ENCODE measurements around the gene ELL2.

DNA sequence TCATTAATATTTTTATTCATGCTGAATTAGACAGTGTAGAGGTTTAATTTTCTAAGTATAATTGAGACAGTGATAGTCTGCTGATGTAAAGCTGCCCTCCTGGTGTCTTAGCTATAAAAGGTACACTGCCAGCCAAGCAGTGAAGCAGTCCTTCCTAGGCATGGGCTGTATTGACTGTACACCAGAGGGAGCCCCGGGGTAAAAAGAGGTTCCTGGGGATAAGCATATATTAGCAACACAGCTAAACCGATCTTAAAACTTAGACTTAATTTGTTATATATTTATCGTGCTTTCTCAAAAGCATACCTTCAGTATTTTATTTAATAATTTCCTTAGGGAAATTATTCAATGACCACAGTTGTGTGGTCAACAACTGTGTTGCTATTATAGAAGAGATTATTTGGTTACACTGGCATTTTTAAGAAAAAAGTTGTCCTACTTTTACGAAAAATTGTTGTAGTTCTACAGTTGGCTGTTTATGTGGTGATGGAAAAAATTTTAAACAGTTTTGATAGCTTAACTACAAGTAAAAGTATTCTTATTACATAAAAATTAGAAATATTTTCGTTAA lies 68.8 kb downstream of the ELL2 start:
- TF ChIP-seq, protein P1, sequence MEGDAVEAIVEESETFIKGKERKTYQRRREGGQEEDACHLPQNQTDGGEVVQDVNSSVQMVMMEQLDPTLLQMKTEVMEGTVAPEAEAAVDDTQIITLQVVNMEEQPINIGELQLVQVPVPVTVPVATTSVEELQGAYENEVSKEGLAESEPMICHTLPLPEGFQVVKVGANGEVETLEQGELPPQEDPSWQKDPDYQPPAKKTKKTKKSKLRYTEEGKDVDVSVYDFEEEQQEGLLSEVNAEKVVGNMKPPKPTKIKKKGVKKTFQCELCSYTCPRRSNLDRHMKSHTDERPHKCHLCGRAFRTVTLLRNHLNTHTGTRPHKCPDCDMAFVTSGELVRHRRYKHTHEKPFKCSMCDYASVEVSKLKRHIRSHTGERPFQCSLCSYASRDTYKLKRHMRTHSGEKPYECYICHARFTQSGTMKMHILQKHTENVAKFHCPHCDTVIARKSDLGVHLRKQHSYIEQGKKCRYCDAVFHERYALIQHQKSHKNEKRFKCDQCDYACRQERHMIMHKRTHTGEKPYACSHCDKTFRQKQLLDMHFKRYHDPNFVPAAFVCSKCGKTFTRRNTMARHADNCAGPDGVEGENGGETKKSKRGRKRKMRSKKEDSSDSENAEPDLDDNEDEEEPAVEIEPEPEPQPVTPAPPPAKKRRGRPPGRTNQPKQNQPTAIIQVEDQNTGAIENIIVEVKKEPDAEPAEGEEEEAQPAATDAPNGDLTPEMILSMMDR (IDR thresholded peaks at IDR 0.05; ENCODE audit: insufficient read depth, low read depth, low read length), result peak; percentile 43
- no peak for TF ChIP-seq EZH2 (IDR thresholded peaks at IDR 0.05; ENCODE audit: insufficient read depth, low read length)

Data from astrocyte (in vitro differentiated cells and primary cell).